ENCODE data around the gene GRID2. TPM values are rescaled to one million over a fixed set of nuclear protein-coding genes. Genes with fewer than 3 reads are reported as not detected.
"Not testable (repeated sequence)": the region's sequence is repeated elsewhere in the genome, so short reads cannot be mapped to it uniquely, and the experiment has no call there.

The GRID2 gene
- total RNA-seq, 1 experiment from 2014 or later = not detected

DNA sequence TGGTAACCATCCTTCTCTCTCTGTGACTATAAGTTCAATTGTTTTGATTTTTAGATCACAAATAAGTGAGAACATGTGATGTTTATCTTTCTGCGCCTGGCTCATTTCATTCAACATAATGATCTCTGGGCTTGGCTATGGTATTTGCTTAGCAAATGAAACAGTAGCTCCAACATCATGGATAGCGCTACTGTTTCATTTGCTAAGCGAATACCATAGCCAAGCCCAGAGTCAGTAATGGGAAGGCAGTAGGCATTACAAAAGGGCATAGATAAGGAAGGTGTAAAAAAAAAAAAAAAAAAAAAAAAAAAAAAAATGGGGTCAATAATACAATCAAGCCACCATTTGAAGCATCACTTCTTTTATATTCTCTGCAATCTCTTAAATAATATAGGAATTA lies 1055.8 kb downstream of the GRID2 start:
- DNase-seq (ENCODE audit: extremely low read depth, low read depth) = no peak

GRCh38 chr4:93366169-93366755 lies 1062.5 kb downstream of the GRID2 start:
- not testable (repeated sequence) for DNase-seq (ENCODE audit: extremely low read depth, low read depth)

- DNase-seq (ENCODE audit: extremely low read depth, low read depth) = no peak
Observed at GRCh38 chr4:93368968-93369367, 1065.2 kb downstream of the GRID2 start.

- no peak for DNase-seq (ENCODE audit: extremely low read depth, low read depth)
Observed at GRCh38 chr4:93370256-93370655, 1066.5 kb downstream of the GRID2 start.

- DNase-seq (ENCODE audit: extremely low read depth, low read depth) = no peak
Observed at GRCh38 chr4:93373893-93374860, 1070.4 kb downstream of the GRID2 start.

- DNase-seq (ENCODE audit: extremely low read depth, low read depth) = no peak
Observed at GRCh38 chr4:93384241-93384640, 1080.5 kb downstream of the GRID2 start.

DNA sequence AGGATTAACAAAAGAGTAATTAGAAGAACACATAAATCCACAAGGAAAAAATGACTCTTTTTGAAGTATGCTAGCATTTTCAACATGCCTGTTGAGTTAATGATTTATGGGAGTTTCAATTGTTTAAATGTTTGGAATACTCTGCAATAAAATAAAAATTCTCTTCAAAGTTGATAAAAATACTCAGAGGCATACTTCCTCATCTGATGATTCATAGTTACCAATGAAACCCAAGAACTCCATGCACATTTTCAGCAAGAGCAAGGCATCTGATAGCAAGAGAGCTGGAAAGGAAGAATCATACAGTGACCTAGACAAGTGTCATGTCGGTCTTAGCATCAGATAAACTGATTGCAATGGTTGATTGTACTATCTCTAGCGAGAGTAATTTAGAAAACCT lies 1081.1 kb downstream of the GRID2 start:
- no peak for DNase-seq (ENCODE audit: extremely low read depth, low read depth)

DNA sequence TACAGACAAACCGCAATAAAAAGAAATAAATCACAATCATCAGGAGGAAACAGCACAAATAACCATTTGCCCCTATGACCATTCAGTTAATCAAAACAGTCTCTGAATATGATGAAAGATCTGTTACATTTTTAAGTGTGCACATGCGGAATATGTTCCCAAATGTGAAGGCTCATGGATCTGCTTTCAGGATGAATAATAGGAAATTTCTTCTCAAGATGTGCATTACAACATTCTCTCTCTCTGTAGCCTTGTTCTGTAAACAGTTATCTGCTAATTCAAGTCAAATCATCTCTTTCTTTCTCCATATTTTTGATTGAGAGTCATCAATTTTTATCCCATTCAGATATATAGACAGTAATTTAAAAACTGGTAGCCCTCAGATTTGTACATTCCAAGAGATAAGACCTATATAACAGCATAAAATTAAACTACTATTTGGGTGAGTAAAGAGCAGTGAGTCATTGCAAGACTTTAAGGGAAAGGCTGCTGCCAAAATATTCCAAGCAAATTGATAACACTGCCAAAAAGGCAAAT lies 1090.8 kb downstream of the GRID2 start:
- no peak for DNase-seq (ENCODE audit: extremely low read depth, low read depth)

DNA sequence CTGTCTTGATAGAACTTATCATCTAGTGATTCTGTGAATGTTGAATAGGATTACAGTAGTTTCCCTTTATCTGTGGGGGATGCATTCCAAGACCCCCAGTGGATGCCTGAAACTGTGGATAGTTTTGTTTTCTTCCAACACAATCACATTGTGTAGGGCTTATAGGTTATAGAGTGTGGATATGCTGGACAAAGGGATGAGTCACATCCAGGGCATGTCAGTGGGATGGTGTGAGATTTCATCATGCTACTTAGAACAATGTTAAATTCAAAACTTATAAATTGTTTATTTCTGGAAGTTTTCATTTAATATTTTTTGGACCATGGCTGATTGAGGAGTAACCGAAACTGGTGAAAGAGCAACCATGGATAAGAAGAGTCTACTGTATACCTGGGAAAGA lies 1092.5 kb downstream of the GRID2 start:
- peak; percentile 28 for DNase-seq (ENCODE audit: extremely low read depth, low read depth)

DNA sequence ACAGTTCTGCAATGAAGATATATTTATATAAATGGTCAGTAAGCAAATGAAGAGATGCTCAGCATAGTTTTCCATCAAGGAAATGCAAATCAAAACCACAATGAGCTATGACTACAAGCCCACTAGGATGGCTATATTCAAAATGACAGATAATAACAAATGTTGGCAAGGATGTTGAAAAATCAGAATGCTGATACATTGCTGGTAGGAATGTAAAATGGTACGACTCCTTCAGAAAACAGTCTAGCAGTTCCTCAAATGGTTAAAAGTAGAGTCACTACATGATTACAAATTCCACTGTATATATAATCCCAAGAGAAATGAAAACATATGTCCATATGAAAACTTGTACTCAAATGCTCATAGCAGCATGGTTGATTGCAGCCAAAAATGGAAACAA lies 1099.8 kb downstream of the GRID2 start:
- no peak for DNase-seq (ENCODE audit: extremely low read depth, low read depth)

GRCh38 chr4:93407493-93408275 lies 1103.9 kb downstream of the GRID2 start:
- no peak for DNase-seq (ENCODE audit: extremely low read depth, low read depth)

GRCh38 chr4:93409035-93409434 lies 1105.3 kb downstream of the GRID2 start:
- no peak for DNase-seq (ENCODE audit: extremely low read depth, low read depth)

DNA sequence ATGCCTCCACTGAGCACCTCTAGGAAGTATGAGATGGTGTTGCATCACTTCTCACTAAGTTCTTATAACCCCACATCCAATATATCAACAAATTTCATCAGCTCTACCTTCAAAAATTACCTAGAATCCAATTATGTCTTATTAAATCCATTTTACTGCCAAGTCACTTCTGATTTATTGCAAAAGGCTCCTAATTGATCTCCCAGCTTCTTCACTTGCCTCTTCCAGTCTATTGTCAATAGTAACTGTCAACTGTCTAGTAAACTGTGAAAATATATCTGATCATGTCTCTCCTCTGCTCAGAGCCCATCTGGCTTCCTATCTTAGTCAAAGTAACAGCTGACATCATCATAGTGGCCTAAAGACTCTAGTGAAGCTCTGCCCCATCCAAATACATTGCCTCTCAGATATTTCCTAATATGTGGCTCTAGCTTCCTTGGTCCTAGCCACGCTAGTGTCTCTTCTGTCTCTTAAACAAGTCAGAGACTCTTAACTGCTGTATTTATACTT lies 1110.3 kb downstream of the GRID2 start:
- DNase-seq (ENCODE audit: extremely low read depth, low read depth) = no peak

GRCh38 chr4:93416344-93417128 lies 1112.8 kb downstream of the GRID2 start:
- no peak for DNase-seq (ENCODE audit: extremely low read depth, low read depth)

- DNase-seq (ENCODE audit: extremely low read depth, low read depth) = no peak
Observed at GRCh38 chr4:93431371-93431770, 1127.6 kb downstream of the GRID2 start.

GRCh38 chr4:93433840-93434239 lies 1130.1 kb downstream of the GRID2 start:
- no peak for DNase-seq (ENCODE audit: extremely low read depth, low read depth)

DNA sequence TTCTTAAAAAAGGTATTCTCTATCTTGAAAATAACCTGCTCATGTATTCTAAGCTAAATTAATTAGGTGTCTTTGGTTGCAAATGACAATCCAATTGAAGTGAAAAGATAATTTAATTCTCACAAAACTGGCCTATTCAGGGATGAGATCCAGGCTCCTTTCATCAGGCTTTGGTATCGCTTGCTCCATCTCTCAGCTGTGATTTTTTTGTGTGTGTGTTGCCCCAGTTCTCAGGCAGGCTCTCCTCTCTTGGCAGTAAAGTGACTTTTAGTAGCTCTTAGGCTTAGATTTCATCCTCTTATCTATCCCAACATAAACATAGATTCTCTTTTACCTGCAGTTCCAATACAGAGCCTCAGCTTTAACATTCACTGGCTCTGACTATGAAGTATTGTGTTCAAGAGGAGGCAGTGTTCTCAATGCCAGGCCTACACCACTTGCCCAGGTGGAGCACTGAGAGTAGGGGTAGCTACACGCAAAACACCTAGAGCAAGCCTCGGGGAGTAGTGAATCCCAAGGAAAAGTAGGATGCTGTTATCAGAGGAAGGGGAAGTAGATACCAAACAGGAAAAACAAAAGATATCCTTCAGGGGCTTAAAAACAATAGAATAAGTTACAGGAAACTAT lies 1132.3 kb downstream of the GRID2 start:
- no peak for DNase-seq (ENCODE audit: extremely low read depth, low read depth)

GRCh38 chr4:93437991-93438390 lies 1134.2 kb downstream of the GRID2 start:
- DNase-seq (ENCODE audit: extremely low read depth, low read depth) = no peak

DNA sequence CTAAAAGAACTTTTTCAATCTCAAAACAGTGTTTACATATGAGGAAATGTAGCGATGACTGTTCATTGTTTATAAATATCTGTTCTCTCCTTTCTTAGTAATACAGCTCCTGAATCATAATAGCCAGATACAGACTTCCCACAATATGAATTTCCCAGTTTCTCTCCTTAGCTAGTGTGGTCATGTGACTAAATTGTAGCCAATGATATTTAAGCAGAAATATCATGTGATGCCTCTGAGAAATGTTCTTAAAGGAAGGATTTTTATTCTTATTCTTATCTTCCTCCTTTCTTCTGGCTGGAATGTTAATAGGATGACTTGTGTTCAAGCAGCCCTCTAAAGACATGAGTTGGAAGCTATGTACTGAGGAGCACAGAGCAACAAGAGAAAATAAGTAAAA lies 1141.1 kb downstream of the GRID2 start:
- DNase-seq (ENCODE audit: extremely low read depth, low read depth) = no peak

GRCh38 chr4:93446038-93446437 lies 1142.3 kb downstream of the GRID2 start:
- DNase-seq (ENCODE audit: extremely low read depth, low read depth) = no peak

Measured in NCI-H460 (cell line).